HepG2 (cell line): ENCODE measurements around the gene LINC00237. TPM values are rescaled to one million over a fixed set of nuclear protein-coding genes. Genes with fewer than 3 reads are reported as not detected.

ENCODE experiments used
- ATF3 ChIP-seq: sonication (generic); formaldehyde crosslinking; IDR thresholded peaks from 2 replicates; pipeline ENCODE4 v1.4.0; 2020; ENCODE audit warnings: missing genetic modification reagents
- BORCS8-MEF2B ChIP-seq: sonication (generic); formaldehyde crosslinking; IDR thresholded peaks from 2 replicates; pipeline ENCODE4 v1.8.0; 2022; ENCODE audit warnings: mild to moderate bottlenecking, missing genetic modification reagents
- CENPX ChIP-seq: sonication (generic); formaldehyde crosslinking; IDR thresholded peaks from 2 replicates; pipeline ENCODE4 v1.9.0; 2021; ENCODE audit warnings: mild to moderate bottlenecking, missing genetic modification reagents, moderate library complexity
- EEA1 ChIP-seq: sonication (generic); formaldehyde crosslinking; IDR thresholded peaks from 2 replicates; pipeline ENCODE4 v1.5.1; 2020; ENCODE audit warnings: mild to moderate bottlenecking, missing genetic modification reagents, borderline replicate concordance
- ELK4 ChIP-seq: sonication (generic); formaldehyde crosslinking; IDR thresholded peaks from 2 replicates; pipeline ENCODE4 v1.9.0; 2021; ENCODE audit warnings: missing genetic modification reagents, borderline replicate concordance
- GABPB1 ChIP-seq: IDR thresholded peaks from 2 replicates; pipeline ENCODE4 v1.6.1; 2016; ENCODE audit warnings: mild to moderate bottlenecking, missing genetic modification reagents, moderate library complexity, missing compliant biosample characterization
- HNF4A ChIP-seq: sonication (generic); formaldehyde crosslinking; IDR thresholded peaks from 2 replicates; pipeline ENCODE4 v1.4.0; 2020; ENCODE audit warnings: missing genetic modification reagents
- LBX2 ChIP-seq: sonication (generic); formaldehyde crosslinking; IDR thresholded peaks from 2 replicates; pipeline ENCODE4 v1.5.0; 2020; ENCODE audit warnings: missing genetic modification reagents, mild to moderate bottlenecking, borderline replicate concordance
- MNT ChIP-seq: fragments of 450-650 bp; IDR thresholded peaks from 2 replicates; pipeline ENCODE4 v1.6.1; 2016
- POLR2A ChIP-seq, 2 experiments: IDR thresholded peaks; 2 replicates each; pipeline ENCODE4 v1.6.1; 2011; ENCODE audit warnings: low read depth in 2 of 2, low read length in 2 of 2, mild to moderate bottlenecking in 1 of 2, moderate library complexity in 1 of 2; ENCODE audit not compliant: insufficient read depth in 1 of 2
- RFX3 ChIP-seq: IDR thresholded peaks from 2 replicates; pipeline ENCODE4 v1.6.1; 2016; ENCODE audit warnings: missing biosample characterization, missing genetic modification reagents
- SAP130 ChIP-seq: IDR thresholded peaks from 2 replicates; pipeline ENCODE4 v1.6.1; 2016; ENCODE audit warnings: low read depth
- ZBTB44 ChIP-seq: sonication (generic); formaldehyde crosslinking; IDR thresholded peaks from 2 replicates; pipeline ENCODE4 v1.4.0; 2020; ENCODE audit warnings: missing genetic modification reagents
- ZFP82 ChIP-seq: sonication (generic); formaldehyde crosslinking; IDR thresholded peaks from 2 replicates; pipeline ENCODE4 v1.5.1; 2020; ENCODE audit warnings: mild to moderate bottlenecking, missing genetic modification reagents, borderline replicate concordance
- ZFY ChIP-seq: sonication (generic); formaldehyde crosslinking; IDR thresholded peaks from 2 replicates; pipeline ENCODE4 v1.4.0; 2020; ENCODE audit warnings: missing genetic modification reagents
- ZKSCAN1 ChIP-seq: fragments of 150-350 bp; IDR thresholded peaks from 2 replicates; pipeline ENCODE4 v1.6.1; 2014; ENCODE audit warnings: low read length
- ZNF124 ChIP-seq: sonication (generic); formaldehyde crosslinking; IDR thresholded peaks from 2 replicates; pipeline ENCODE4 v1.4.0; 2020; ENCODE audit warnings: missing genetic modification reagents
- ZNF256 ChIP-seq: sonication (generic); formaldehyde crosslinking; conservative IDR thresholded peaks from 2 replicates; pipeline ENCODE4 v1.4.0; 2020; ENCODE audit warnings: missing genetic modification reagents
- ZNF430 ChIP-seq: sonication (generic); formaldehyde crosslinking; IDR thresholded peaks from 2 replicates; pipeline ENCODE4 v1.9.0; 2021; ENCODE audit warnings: mild to moderate bottlenecking, missing genetic modification reagents
- ZNF484 ChIP-seq: sonication (generic); formaldehyde crosslinking; IDR thresholded peaks from 2 replicates; pipeline ENCODE4 v1.5.1; 2020; ENCODE audit warnings: mild to moderate bottlenecking, low read depth, missing genetic modification reagents, borderline replicate concordance
- ZNF609 ChIP-seq: sonication (generic); formaldehyde crosslinking; IDR thresholded peaks from 2 replicates; pipeline ENCODE4 v1.4.0; 2020; ENCODE audit warnings: mild to moderate bottlenecking, missing genetic modification reagents, borderline replicate concordance
- polyA plus RNA-seq, 8 experiments: library from polyadenylated mRNA; depleted of rRNA in 3 of 8; stranded (reverse) in 7 of 8; unstranded in 1 of 8; fragments of >200 nt; fragmentation: Illumina TruSeq in 4 of 8; extraction: Trizol in 4 of 8; gene quantifications; 2 replicates each; pipeline versions ENCODE4 v1.2.1 to v1.2.3, GENCODE V29; 2011 to 2016; ENCODE audit warnings: low read depth in 4 of 8, missing spikeins in 1 of 8, mixed read lengths in 1 of 8; ENCODE audit not compliant: insufficient read depth in 1 of 8
- total RNA-seq, 5 experiments: library from RNA; depleted of rRNA; stranded (reverse); fragments of >200 nt; fragmentation: Illumina TruSeq; extraction: Trizol; gene quantifications; 2 replicates each; pipeline ENCODE4 v1.2.3, GENCODE V29; 2016; ENCODE audit warnings: low read depth in 1 of 5

LINC00237 gene
- total and polyA plus RNA-seq, 2 of the 13 experiments (the other 11 are each of a cell fraction or from before 2014, with no cell fraction given), result not detected

GRCh38 chr20:21134883-21135493 lies 28.8 kb upstream of the LINC00237 start (continued):
- TF ChIP-seq ZBTB44 (CRISPR knock-in tag) (no peak), SAP130 (peak; percentile 96), ZFP82 (CRISPR knock-in tag) (no peak), POLR2A (IDR thresholded peaks at IDR 0.05; ENCODE audit: insufficient read depth in 1 of 2, low read depth in 2 of 2, low read length in 2 of 2) (peak in 1 of 2 experiments; percentile 57; a peak in 1 of 4 replicates), MNT (peak; percentile 43; the same call in 1 of the 2 replicates), ZKSCAN1 (peak; percentile 64), EEA1 (no peak), ZNF124 (CRISPR knock-in tag) (peak; percentile 77; the same call in 1 of the 2 replicates), RFX3 (CRISPR knock-in tag) (no peak; the same call in 1 of the 2 replicates), ZNF609 (CRISPR knock-in tag) (peak; percentile 97), ZFY (CRISPR knock-in tag) (peak; percentile 65), CENPX (CRISPR knock-in tag) (no peak), ZNF430 (CRISPR knock-in tag) (peak; percentile 80; the same call in 1 of the 2 replicates), LBX2 (CRISPR knock-in tag) (no peak), ELK4 (no peak), GABPB1 (CRISPR knock-in tag) (peak; percentile 17; the same call in 1 of the 2 replicates), ATF3 (CRISPR knock-in tag) (peak; percentile 76; the same call in 1 of the 2 replicates), BORCS8-MEF2B (CRISPR knock-in tag) (no peak), HNF4A (CRISPR knock-in tag) (peak; percentile 98), ZNF484 (CRISPR knock-in tag) (no peak), ZNF256 (CRISPR knock-in tag) (no peak)
